Prostate gland (tissue), 2 donors: Measurements from ENCODE around the gene FGFBP3.
A peak's percentile ranks its signal among the peaks of the same experiment; 100 is the strongest.

Experiments used
- POLR2AphosphoS5 ChIP-seq: sonication (generic); formaldehyde crosslinking; IDR thresholded peaks from one replicate; pipeline ENCODE4 v1.6.1; 2017; ENCODE audit warnings: antibody characterized with exemption
- TF ChIP-seq, protein P1 (sequence below), 4 experiments: fragments of 200-600 bp in 2 of 4; fragments of 450-650 bp in 2 of 4; sonication (generic) in 2 of 4; IDR thresholded peaks; 1 replicate in 3 of 4; 2 replicates in 1 of 4; pipeline ENCODE4 v1.5.1; 2016 to 2019; ENCODE audit warnings: antibody characterized with exemption in 4 of 4, mild to moderate bottlenecking in 2 of 4, moderate library complexity in 2 of 4

- TF ChIP-seq POLR2AphosphoS5 = no peak
- TF ChIP-seq, protein P1, sequence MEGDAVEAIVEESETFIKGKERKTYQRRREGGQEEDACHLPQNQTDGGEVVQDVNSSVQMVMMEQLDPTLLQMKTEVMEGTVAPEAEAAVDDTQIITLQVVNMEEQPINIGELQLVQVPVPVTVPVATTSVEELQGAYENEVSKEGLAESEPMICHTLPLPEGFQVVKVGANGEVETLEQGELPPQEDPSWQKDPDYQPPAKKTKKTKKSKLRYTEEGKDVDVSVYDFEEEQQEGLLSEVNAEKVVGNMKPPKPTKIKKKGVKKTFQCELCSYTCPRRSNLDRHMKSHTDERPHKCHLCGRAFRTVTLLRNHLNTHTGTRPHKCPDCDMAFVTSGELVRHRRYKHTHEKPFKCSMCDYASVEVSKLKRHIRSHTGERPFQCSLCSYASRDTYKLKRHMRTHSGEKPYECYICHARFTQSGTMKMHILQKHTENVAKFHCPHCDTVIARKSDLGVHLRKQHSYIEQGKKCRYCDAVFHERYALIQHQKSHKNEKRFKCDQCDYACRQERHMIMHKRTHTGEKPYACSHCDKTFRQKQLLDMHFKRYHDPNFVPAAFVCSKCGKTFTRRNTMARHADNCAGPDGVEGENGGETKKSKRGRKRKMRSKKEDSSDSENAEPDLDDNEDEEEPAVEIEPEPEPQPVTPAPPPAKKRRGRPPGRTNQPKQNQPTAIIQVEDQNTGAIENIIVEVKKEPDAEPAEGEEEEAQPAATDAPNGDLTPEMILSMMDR (IDR thresholded peaks at IDR 0.05) = peak in 2 of 4 experiments; percentile 19 to 48
Measured at GRCh38 chr10:91908337-91909116, 759 bp downstream of the FGFBP3 start.
